Left ventricle myocardium inferior (tissue), 1 donor: ENCODE results near the gene AP1B1. TPM values are rescaled to one million over a fixed set of nuclear protein-coding genes. Genes with fewer than 3 reads are reported as not detected.
A peak's percentile ranks its signal among the peaks of the same experiment; 100 is the strongest.
"Not testable (repeated sequence)": the region's sequence is repeated elsewhere in the genome, so short reads cannot be mapped to it uniquely, and the experiment has no call there.

Experiments
- DNase-seq: peaks from one replicate; pipeline ENCODE4 v3.0.0-alpha.2; 2020
- H3K27ac ChIP-seq: fragments of 200-600 bp; replicated peaks from 2 replicates; pipeline ENCODE4 v1.8.0; 2021
- H3K27me3 ChIP-seq: fragments of 200-600 bp; 2 replicates; pipeline ENCODE4 v1.8.0; 2021; ENCODE audit warnings: low read depth
- H3K36me3 ChIP-seq: fragments of 200-600 bp; 2 replicates; pipeline ENCODE4 v1.8.0; 2021
- H3K4me1 ChIP-seq: fragments of 200-600 bp; 2 replicates; pipeline ENCODE4 v1.8.0; 2021
- H3K4me3 ChIP-seq: fragments of 200-600 bp; 2 replicates; pipeline ENCODE4 v1.8.0; 2021; ENCODE audit warnings: mild to moderate bottlenecking, moderate library complexity
- H3K9me3 ChIP-seq: fragments of 200-600 bp; replicated peaks from 2 replicates; pipeline ENCODE4 v1.8.0; 2021
- intact Hi-C: fragments of 100-400 bp; cut with micrococcal nuclease; formaldehyde crosslinking; loops from one replicate; pipeline ENCODE4 v1.11.0; 2022
- total RNA-seq: library from RNA; stranded (reverse); fragmentation: NEBNext Ultra II Directional; extraction: Animal tissue kit (Norgen Biotek cat#: 25700); gene quantifications from one replicate; pipeline ENCODE4 v1.2.1, GENCODE V29; 2021
- TF ChIP-seq, protein P1 (sequence below): fragments of 200-600 bp; IDR thresholded peaks from 2 replicates; pipeline ENCODE4 v1.8.0; 2021; ENCODE audit warnings: antibody characterized with exemption, mild to moderate bottlenecking, borderline replicate concordance
- donor health status: DM: no; HTN: yes; CAD: no; lungs with severe emphysema.

AP1B1 gene
- total RNA-seq, 1 donor from 2014 or later = 28.2 TPM

DNA sequence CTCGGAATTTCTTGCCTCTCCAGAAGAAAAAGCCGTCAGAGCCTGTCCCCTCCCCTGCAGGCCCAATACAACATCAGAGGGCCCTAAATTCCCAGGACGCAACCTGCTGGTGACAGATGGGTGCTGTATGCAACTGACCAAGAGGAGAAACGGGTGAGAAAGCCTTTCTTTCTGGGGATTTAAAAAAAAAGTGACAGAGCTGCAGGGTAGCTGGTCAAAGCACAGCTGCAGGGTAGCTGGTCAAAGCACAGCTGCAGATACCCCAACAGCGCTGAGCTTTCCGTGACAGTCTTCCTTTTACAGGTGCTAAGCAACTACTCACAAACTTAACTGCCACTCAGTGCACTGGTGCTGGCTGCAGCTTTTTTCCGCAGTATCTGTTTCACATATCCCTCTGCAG is 17.8 kb downstream of the AP1B1 start:
- peaks cover 12% of the 10 kb centered on the region for H3K36me3 ChIP-seq
- peaks cover 17% of the 10 kb centered on the region for H3K4me1 ChIP-seq
- H3K27me3 ChIP-seq = no peaks in the 10 kb centered on the region
- intact Hi-C loops = no loop called here
- H3K9me3 ChIP-seq = no peaks in the 10 kb centered on the region
- H3K27ac ChIP-seq = no peak overlapping the region
- TF ChIP-seq, protein P1, sequence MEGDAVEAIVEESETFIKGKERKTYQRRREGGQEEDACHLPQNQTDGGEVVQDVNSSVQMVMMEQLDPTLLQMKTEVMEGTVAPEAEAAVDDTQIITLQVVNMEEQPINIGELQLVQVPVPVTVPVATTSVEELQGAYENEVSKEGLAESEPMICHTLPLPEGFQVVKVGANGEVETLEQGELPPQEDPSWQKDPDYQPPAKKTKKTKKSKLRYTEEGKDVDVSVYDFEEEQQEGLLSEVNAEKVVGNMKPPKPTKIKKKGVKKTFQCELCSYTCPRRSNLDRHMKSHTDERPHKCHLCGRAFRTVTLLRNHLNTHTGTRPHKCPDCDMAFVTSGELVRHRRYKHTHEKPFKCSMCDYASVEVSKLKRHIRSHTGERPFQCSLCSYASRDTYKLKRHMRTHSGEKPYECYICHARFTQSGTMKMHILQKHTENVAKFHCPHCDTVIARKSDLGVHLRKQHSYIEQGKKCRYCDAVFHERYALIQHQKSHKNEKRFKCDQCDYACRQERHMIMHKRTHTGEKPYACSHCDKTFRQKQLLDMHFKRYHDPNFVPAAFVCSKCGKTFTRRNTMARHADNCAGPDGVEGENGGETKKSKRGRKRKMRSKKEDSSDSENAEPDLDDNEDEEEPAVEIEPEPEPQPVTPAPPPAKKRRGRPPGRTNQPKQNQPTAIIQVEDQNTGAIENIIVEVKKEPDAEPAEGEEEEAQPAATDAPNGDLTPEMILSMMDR = no peak
- H3K4me3 ChIP-seq = no peak overlapping the region
- DNase-seq = no peak

DNA sequence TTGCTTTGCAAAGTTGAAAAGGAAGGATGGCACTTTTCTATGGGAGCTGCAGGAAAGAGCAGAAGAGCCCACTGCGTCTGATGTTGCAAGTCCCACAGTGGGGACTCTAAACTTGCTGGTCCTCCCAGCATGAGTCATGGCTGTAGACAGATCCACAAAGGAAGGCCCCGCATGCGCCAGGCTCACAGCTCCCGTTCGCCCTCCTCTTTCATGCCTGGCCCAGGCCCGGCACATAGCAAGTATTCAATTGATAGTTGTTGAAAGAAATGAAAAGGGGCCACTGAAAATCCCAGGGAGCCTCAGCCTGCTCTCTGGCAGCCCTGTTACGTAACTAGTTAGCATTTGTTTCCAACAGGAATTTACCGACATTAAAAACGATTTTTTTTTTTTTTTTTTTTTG is 18.9 kb downstream of the AP1B1 start:
- Histone ChIP-seq H3K4me3 (no peak overlapping the region), H3K27me3 (no peaks in the 10 kb centered on the region), H3K4me1 (peaks cover 26% of the 10 kb centered on the region), H3K9me3 (no peaks in the 10 kb centered on the region), H3K27ac (peak overlapping the region; percentile 32), H3K36me3 (peaks cover 12% of the 10 kb centered on the region)
- intact Hi-C loops = no loop called here
- TF ChIP-seq, protein P1 = no peak
- peak; percentile 64 for DNase-seq

DNA sequence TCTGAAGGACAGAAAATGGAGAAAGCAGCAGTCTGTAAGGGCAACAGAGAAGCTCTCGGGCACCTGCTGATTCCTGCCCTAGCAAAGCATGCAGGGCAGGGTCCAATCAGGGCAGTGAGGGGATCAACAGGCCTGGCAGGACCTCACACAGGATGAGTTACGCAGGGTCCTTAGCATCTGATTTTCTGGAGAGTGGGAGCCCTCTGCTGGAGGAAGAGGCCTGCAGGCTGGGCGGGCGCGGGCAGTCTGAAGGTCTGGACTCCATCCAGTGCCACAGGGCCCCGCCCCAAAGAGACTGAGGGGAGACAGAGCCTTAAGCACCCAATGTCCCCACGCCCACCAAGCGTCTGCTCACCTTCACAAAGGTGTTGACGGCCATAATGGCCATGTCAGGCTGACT is 28.9 kb downstream of the AP1B1 start:
- Histone ChIP-seq H3K9me3 (no peaks in the 10 kb centered on the region), H3K36me3 (peaks cover 53% of the 10 kb centered on the region), H3K27me3 (no peaks in the 10 kb centered on the region), H3K4me1 (peaks cover 12% of the 10 kb centered on the region), H3K27ac (no peak overlapping the region), H3K4me3 (no peak overlapping the region)
- TF ChIP-seq, protein P1 = peak; percentile 83
- peak; percentile 58 for DNase-seq
- intact Hi-C loops = no loop called here

DNA sequence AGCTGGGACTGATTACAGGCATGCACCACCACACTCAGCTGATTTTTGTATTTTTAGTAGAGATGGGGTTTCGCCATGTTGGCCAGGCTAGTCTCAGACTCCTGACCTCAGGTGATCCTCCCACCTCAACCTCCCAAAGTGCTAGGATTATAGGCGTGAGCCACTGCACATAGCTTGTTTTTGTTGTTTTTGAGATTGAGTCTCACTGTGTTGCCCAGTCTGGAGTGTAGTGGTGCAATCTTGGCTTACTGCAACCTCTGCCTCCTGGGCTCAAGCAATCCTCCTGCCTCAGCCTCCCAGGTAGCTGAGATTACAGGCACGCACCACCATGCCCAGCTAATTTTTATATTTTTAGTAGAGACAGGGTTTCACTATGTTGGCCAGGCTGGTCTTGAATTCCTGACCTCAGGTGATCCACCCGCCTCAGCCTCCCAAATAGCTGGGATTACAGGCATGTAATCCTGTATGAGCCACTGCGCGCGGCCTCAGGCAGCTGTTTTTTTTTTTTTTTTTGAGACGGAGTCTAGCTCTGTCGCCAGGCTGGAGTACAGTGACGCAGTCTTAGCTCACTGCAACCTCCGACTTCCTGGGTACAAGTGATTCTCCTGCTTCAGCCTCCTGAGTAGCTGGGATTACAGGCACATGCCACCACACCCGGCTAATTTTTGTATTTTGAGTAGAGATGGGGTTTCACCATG is 31.0 kb downstream of the AP1B1 start:
- H3K4me3 ChIP-seq, DNase-seq, intact Hi-C loops, H3K27ac ChIP-seq, H3K9me3 ChIP-seq, H3K27me3 ChIP-seq, H3K4me1 ChIP-seq: not testable (repeated sequence)
- H3K36me3 ChIP-seq = peaks cover 74% of the 10 kb centered on the region

- DNase-seq = no peak
- intact Hi-C loops = no loop called here
- Histone ChIP-seq H3K27me3 (no peaks in the 10 kb centered on the region), H3K4me3 (no peak overlapping the region), H3K36me3 (peaks cover 100% of the 10 kb centered on the region), H3K4me1 (no peaks in the 10 kb centered on the region), H3K27ac (no peak overlapping the region), H3K9me3 (no peaks in the 10 kb centered on the region)
- TF ChIP-seq, protein P1 = no peak
These were observed 34.5 kb downstream of the AP1B1 start for GRCh38 chr22:29353860-29354259.

DNA sequence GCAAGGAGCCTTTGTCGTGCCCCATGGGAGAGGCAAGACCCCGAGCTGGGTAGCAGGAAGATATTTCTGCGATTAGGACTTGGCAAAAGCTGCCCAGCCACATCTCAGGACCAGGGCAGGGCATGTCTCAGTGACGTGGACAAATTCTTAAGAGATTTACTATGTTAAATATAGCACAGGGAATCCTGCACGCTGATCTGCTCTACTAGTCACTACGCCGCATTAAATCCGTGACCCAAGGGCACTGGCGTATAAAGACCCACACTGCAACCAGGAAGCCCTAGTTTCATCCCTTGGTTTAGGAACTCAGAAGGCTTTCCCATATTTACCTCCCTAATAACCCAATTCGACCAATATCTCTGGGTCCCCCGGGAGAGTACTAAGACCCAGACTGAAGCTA is 35.1 kb downstream of the AP1B1 start:
- Histone ChIP-seq H3K27me3 (no peaks in the 10 kb centered on the region), H3K4me3 (no peak overlapping the region), H3K27ac (no peak overlapping the region), H3K9me3 (no peaks in the 10 kb centered on the region), H3K36me3 (peaks cover 100% of the 10 kb centered on the region), H3K4me1 (no peaks in the 10 kb centered on the region)
- intact Hi-C loops = no loop called here
- DNase-seq = no peak
- TF ChIP-seq, protein P1 = no peak
